ENCODE data around the gene CTSH. TPM values are rescaled to one million over a fixed set of nuclear protein-coding genes. Genes with fewer than 3 reads are reported as not detected.

Gene CTSH
- total RNA-seq, 1 donor from 2014 or later: 112 TPM

DNA sequence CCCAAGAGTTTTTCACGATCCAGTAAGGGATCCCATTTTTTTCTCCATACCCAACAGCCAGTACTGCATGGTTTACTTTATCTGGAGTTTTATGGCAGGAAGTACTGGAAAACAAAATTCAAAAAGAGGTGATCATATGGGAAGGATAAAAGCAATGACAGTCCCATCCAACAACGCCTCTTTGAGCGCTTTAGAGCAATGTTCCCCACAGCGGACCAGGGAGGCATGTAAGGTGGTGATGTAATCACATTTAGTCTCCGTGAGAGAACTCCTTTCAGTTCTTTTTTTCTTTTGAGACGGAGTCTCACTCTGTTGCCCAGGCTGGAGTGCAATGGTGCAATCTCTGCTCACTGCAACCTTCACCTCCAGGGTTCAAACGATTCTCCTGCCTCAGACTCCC, 21.8 kb downstream of the CTSH start:
- H3K36me3 ChIP-seq: peaks cover 63 to 92% of the 10 kb centered on the region in 2 donors
- no peak overlapping the region for H3K4me3 ChIP-seq
- H3K27ac ChIP-seq: no peak overlapping the region
- TF ChIP-seq, protein P1, sequence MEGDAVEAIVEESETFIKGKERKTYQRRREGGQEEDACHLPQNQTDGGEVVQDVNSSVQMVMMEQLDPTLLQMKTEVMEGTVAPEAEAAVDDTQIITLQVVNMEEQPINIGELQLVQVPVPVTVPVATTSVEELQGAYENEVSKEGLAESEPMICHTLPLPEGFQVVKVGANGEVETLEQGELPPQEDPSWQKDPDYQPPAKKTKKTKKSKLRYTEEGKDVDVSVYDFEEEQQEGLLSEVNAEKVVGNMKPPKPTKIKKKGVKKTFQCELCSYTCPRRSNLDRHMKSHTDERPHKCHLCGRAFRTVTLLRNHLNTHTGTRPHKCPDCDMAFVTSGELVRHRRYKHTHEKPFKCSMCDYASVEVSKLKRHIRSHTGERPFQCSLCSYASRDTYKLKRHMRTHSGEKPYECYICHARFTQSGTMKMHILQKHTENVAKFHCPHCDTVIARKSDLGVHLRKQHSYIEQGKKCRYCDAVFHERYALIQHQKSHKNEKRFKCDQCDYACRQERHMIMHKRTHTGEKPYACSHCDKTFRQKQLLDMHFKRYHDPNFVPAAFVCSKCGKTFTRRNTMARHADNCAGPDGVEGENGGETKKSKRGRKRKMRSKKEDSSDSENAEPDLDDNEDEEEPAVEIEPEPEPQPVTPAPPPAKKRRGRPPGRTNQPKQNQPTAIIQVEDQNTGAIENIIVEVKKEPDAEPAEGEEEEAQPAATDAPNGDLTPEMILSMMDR (IDR thresholded peaks at IDR 0.05): no peak
- no peaks in the 10 kb centered on the region for H3K4me1 ChIP-seq
- intact Hi-C loops (cut with DNase I): no loop called here
- DNase-seq (ENCODE audit: low spot score in 2 of 2): no peak
- H3K9me3 ChIP-seq: no peaks in the 10 kb centered on the region
- H3K27me3 ChIP-seq: no peaks in the 10 kb centered on the region

DNA sequence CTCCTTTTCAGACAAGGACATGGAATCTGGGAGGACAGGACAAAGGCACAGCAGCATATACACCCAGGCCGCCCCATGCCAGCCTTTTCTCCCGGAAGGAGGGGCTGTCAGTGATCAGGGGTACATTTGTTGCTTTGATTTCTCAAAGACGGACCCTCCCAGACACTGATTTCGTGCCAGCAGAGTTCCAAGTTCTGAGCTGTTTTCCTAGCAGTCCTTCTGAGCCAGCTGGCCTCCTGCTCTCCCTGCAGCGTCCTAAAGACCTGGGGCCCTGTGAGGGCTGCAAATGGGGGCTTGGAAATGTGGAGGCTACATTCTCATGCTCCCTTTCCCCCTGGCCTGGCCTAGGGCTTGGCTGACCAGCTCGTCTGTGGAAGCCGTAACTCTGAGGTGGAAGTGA, 22.3 kb downstream of the CTSH start:
- Histone ChIP-seq H3K27me3 (no peaks in the 10 kb centered on the region), H3K4me1 (no peaks in the 10 kb centered on the region), H3K9me3 (no peaks in the 10 kb centered on the region), H3K4me3 (no peak overlapping the region), H3K36me3 (peaks cover 64 to 93% of the 10 kb centered on the region in 2 donors), H3K27ac (peak overlapping the region in 1 of 2 donors; percentile 21)
- no peak for DNase-seq (ENCODE audit: low spot score in 2 of 2)
- TF ChIP-seq, protein P1 (IDR thresholded peaks at IDR 0.05): no peak
- intact Hi-C loops (cut with DNase I): no loop called here

DNA sequence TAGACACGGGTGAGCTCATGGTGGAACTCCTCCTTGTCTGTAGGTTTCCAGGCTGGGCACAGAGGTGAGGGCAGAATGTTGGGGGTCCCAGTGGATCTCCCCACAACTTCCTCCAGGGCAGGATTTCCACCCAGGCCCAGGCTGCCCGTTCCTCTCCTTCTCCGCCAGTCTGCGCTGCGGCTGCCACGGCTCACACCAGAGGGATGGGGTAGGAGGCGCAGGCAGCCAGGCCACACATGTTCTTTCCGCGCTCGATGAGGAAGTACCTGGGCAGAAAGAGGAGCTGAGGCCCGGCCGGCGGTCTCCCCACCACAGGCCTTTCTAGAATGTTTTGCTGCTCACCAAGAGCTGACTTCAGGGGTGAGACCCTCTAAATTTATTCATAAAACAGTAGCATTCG, 22.9 kb downstream of the CTSH start:
- peaks cover 62 to 87% of the 10 kb centered on the region in 2 donors for H3K36me3 ChIP-seq
- DNase-seq (ENCODE audit: low spot score in 2 of 2): no peak
- intact Hi-C loops (cut with DNase I): no loop called here
- H3K9me3 ChIP-seq: no peaks in the 10 kb centered on the region
- no peaks in the 10 kb centered on the region for H3K4me1 ChIP-seq
- H3K27me3 ChIP-seq: no peaks in the 10 kb centered on the region
- H3K4me3 ChIP-seq: no peak overlapping the region
- TF ChIP-seq, protein P1 (IDR thresholded peaks at IDR 0.05): no peak
- H3K27ac ChIP-seq: peak overlapping the region in 1 of 2 donors; percentile 21

DNA sequence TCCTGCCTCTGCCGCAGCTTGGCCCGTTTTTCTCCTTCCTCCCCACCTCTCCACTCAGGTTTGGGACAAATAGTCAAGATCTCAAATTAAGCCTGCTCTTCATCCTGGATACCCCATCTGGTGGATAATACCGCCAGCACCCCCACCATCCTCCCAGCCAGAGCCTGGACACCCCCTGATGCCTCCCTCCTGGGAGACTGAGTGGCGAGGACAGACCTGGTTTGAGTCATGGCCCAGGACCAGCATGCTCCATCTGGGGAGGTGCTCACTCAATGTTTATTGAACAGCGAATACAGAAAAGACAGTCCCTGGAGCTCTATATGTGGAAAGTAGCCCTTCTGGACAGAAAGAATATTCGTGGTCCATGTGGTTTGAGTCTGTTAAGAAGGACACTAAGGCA, 23.3 kb downstream of the CTSH start:
- no peaks in the 10 kb centered on the region for H3K9me3 ChIP-seq
- DNase-seq (ENCODE audit: low spot score in 2 of 2): no peak
- peaks cover 62 to 83% of the 10 kb centered on the region in 2 donors for H3K36me3 ChIP-seq

DNA sequence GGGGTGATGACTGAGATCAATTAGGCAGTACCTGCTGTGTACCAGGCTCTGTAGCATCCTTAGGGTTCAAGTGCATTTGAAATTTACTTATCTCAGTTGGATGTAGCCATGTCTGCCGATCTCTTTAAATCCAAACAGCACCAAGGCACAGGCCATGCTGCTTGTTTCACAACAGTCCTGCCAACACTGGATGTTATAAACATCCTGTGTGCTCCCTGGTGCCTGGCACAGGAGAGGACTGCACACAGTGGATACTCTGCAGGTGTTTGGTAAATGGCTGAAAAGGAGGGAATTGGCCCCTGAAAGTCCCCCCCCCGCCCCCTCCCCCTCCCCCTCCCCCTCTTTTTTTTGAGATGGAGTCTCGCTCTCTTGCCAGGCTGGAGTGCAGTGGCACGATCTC, 27.0 kb downstream of the CTSH start:
- Histone ChIP-seq H3K4me1 (peaks cover 7 to 35% of the 10 kb centered on the region in 2 donors), H3K36me3 (peaks cover 49 to 56% of the 10 kb centered on the region in 2 donors)
- TF ChIP-seq, protein P1 (IDR thresholded peaks at IDR 0.05): no peak

More for the DNA sequence above, 23.3 kb downstream of the CTSH start:
- Histone ChIP-seq H3K4me3 (no peak overlapping the region), H3K4me1 (peaks cover 0 to under 1% of the 10 kb centered on the region in 2 donors), H3K27me3 (no peaks in the 10 kb centered on the region), H3K27ac (no peak overlapping the region)
- intact Hi-C loops (cut with DNase I): no loop called here
- TF ChIP-seq, protein P1 (IDR thresholded peaks at IDR 0.05): no peak

DNA sequence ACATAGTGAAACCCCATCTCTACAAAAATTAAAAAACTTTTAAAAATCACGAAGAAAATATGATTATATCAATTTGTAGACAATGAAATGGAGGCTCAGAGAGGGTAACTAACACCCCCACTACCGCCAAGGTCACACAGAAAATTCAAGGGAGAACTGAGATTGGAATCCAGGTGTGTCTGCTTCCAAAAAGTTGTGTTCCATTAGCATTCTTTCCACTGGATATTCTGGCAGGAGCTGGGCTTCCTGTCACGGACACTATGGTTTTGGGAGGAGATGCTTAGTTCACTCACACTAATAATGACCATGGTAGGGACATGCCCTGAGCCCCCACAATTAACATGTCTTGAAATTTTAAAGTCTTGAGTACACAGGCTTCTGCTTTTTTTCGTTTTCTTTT, 28.8 kb downstream of the CTSH start:
- TF ChIP-seq, protein P1 (IDR thresholded peaks at IDR 0.05): no peak
- intact Hi-C loops (cut with DNase I): no loop called here
- no peaks in the 10 kb centered on the region for H3K27me3 ChIP-seq
- peak overlapping the region; percentile 81 for H3K27ac ChIP-seq
- H3K9me3 ChIP-seq: no peaks in the 10 kb centered on the region
- H3K4me3 ChIP-seq: no peak overlapping the region
- peaks cover 47 to 49% of the 10 kb centered on the region in 2 donors for H3K36me3 ChIP-seq
- H3K4me1 ChIP-seq: peaks cover 7 to 37% of the 10 kb centered on the region in 2 donors
- DNase-seq (ENCODE audit: low spot score in 2 of 2): no peak

More for the DNA sequence above, 27.0 kb downstream of the CTSH start:
- no peaks in the 10 kb centered on the region for H3K27me3 ChIP-seq
- no peaks in the 10 kb centered on the region for H3K9me3 ChIP-seq
- intact Hi-C loops (cut with DNase I): no loop called here
- DNase-seq (ENCODE audit: low spot score in 2 of 2): no peak
- no peak overlapping the region for H3K4me3 ChIP-seq
- peak overlapping the region in 1 of 2 donors; percentile 4 for H3K27ac ChIP-seq
